ENCODE data around the gene SPATA32. TPM values are rescaled to one million over a fixed set of nuclear protein-coding genes. Genes with fewer than 3 reads are reported as not detected.

The SPATA32 gene
- total RNA-seq, 5 donors from 2014 or later (not counting 1 experiment from before 2014, with no cell fraction given): 0.37 to 0.55 (median 0.42) TPM; not detected in 1

GRCh38 chr17:45221081-45222013, 40.5 kb downstream of the SPATA32 start, which contains the start of gene FMNL1:
Gene FMNL1 (plus strand): TSS chr17:45221885. CDS start chr17:45222125, 240 bp downstream.
- Mint-ChIP-seq H3K4me3 (peak within 1 kb of the TSS; percentile 95 to 100 (median 99)), H3K36me3 (peaks cover 18% of the 10 kb centered on the region), H3K27me3 (no peaks in the 10 kb centered on the region), H3K4me1 (peaks cover 50 to 66% (median 57%) of the 10 kb centered on the region in 3 donors), H3K9me3 (no peaks in the 10 kb centered on the region), H3K27ac (peak within 1 kb of the TSS; percentile 99)
- CTCF ChIA-PET: interaction anchor here (0.6 to 4.6 kb wide), 7 partner anchors 10 to 72 kb away, joined by 3 to 117 read pairs (median 6); partner anchors contain the start of gene HEXIM1 (in 1 of the 2)
- peak within 1 kb of the TSS; percentile 100 for H3K27ac ChIP-seq (ENCODE audit: low read length)
- WGBS (ENCODE audit: insufficient coverage): under 1% methylated on average over 76 of the region's 98 CpGs
- peak in 30 of 35 experiments; percentile 40 to 80 (median 56) for DNase-seq
- no peaks in the 10 kb centered on the region for H3K9me3 ChIP-seq
- peak within 1 kb of the TSS; percentile 87 to 96 for H3K4me3 ChIP-seq (ENCODE audit: control insufficient read depth in 1 of 2, extremely low read depth in 1 of 2, low read length in 1 of 2)
- POLR2A ChIA-PET: interaction anchor here (0.6 to 0.7 kb wide), 4 partner anchors 79 to 354 kb away, joined by 3 to 9 read pairs (median 8); no protein-coding TSS in a partner anchor
- H3K4me1 ChIP-seq (ENCODE audit: control insufficient read depth in 1 of 2, extremely low read depth in 1 of 2, insufficient read depth in 2 of 2, low read length in 2 of 2): peaks cover 22 to 64% of the 10 kb centered on the region in 2 experiments
- ATAC-seq (replicated peaks in 1 of 4): peak in 3 of 4 experiments; percentile 13 to 28 (median 19)
- H3K36me3 ChIP-seq (ENCODE audit: control insufficient read depth in 2 of 2, extremely low read depth in 1 of 2, insufficient read depth in 1 of 2, low read length in 1 of 2): peaks cover 8 to 24% of the 10 kb centered on the region in 2 donors
- no peaks in the 10 kb centered on the region for H3K27me3 ChIP-seq (replicated peaks in 1 of 2; ENCODE audit: control insufficient read depth in 2 of 2, extremely low read depth in 1 of 2, insufficient read depth in 2 of 2, low read length in 1 of 2)

GRCh38 chr17:45220079-45220478, 41.8 kb downstream of the SPATA32 start:
- ATAC-seq (replicated peaks in 1 of 4) (no peak), DNase-seq (no peak)
- Mint-ChIP-seq H3K36me3 (peaks cover 24% of the 10 kb centered on the region), H3K4me3 (peak overlapping the region; percentile 84 to 88 (median 85)), H3K9me3 (no peaks in the 10 kb centered on the region), H3K27me3 (no peaks in the 10 kb centered on the region), H3K27ac (peak overlapping the region; percentile 76 to 83), H3K4me1 (peaks cover 43 to 53% (median 50%) of the 10 kb centered on the region in 3 donors)
- Histone ChIP-seq H3K27ac (ENCODE audit: low read length) (peak overlapping the region; percentile 76), H3K4me3 (ENCODE audit: control insufficient read depth in 1 of 2, extremely low read depth in 1 of 2, low read length in 1 of 2) (peak overlapping the region; percentile 77 to 96), H3K9me3 (no peaks in the 10 kb centered on the region), H3K27me3 (replicated peaks in 1 of 2; ENCODE audit: control insufficient read depth in 2 of 2, extremely low read depth in 1 of 2, insufficient read depth in 2 of 2, low read length in 1 of 2) (no peaks in the 10 kb centered on the region), H3K36me3 (ENCODE audit: control insufficient read depth in 2 of 2, extremely low read depth in 1 of 2, insufficient read depth in 1 of 2, low read length in 1 of 2) (peaks cover 8 to 30% of the 10 kb centered on the region in 2 donors), H3K4me1 (ENCODE audit: control insufficient read depth in 1 of 2, extremely low read depth in 1 of 2, insufficient read depth in 2 of 2, low read length in 2 of 2) (peaks cover 22 to 52% of the 10 kb centered on the region in 2 experiments)
- CTCF ChIA-PET: interaction anchor here (0.6 to 4.6 kb wide), 12 partner anchors 11 to 165 kb away, joined by 3 to 117 read pairs (median 9); partner anchors contain the start of gene ACBD4 (in 1 of the 2)
- POLR2A ChIA-PET: no interaction called here
- 33% methylated on average over 2 of the region's 3 CpGs for WGBS (ENCODE audit: insufficient coverage)

GRCh38 chr17:45218895-45219661, 42.8 kb downstream of the SPATA32 start:
- Mint-ChIP-seq H3K9me3 (no peaks in the 10 kb centered on the region), H3K4me1 (peaks cover 36 to 48% (median 44%) of the 10 kb centered on the region in 3 donors), H3K27ac (peak overlapping the region; percentile 76 to 83), H3K36me3 (peaks cover 24% of the 10 kb centered on the region), H3K4me3 (peak overlapping the region; percentile 84 to 88 (median 85)), H3K27me3 (no peaks in the 10 kb centered on the region)
- peak overlapping the region; percentile 18 for H3K27ac ChIP-seq (ENCODE audit: low read length)
- ATAC-seq (replicated peaks in 1 of 4) (peak in 3 of 4 experiments; percentile 15 to 32 (median 32)), DNase-seq (peak in 34 of 35 experiments; percentile 55 to 92 (median 81))
- H3K9me3 ChIP-seq: no peaks in the 10 kb centered on the region
- H3K4me3 ChIP-seq (ENCODE audit: control insufficient read depth in 1 of 2, extremely low read depth in 1 of 2, low read length in 1 of 2): no peak overlapping the region
- ChIA-PET CTCF (interaction anchor here (0.6 to 4.6 kb wide), 18 partner anchors 9 to 166 kb away, joined by 3 to 117 read pairs (median 7); partner anchors contain the start of genes ACBD4 (in 1 of the 2), HEXIM2 (in 1 of the 2) and MAP3K14 (in 1 of the 2)), POLR2A (no interaction called here)
- H3K4me1 ChIP-seq (ENCODE audit: control insufficient read depth in 1 of 2, extremely low read depth in 1 of 2, insufficient read depth in 2 of 2, low read length in 2 of 2): peaks cover 17 to 42% of the 10 kb centered on the region in 2 experiments
- 12% methylated on average over 8 of the region's 12 CpGs for WGBS (ENCODE audit: insufficient coverage)
- peaks cover 10 to 33% of the 10 kb centered on the region in 2 donors for H3K36me3 ChIP-seq (ENCODE audit: control insufficient read depth in 2 of 2, extremely low read depth in 1 of 2, insufficient read depth in 1 of 2, low read length in 1 of 2)
- H3K27me3 ChIP-seq (replicated peaks in 1 of 2; ENCODE audit: control insufficient read depth in 2 of 2, extremely low read depth in 1 of 2, insufficient read depth in 2 of 2, low read length in 1 of 2): no peaks in the 10 kb centered on the region

Other genes starting within 250 kb of the SPATA32 start
- gene DCAKD, start 210.5 kb downstream of the SPATA32 start, total RNA-seq: 10 to 100 TPM; 18.7 to 40.7 (median 29.7) TPM
- gene NMT1, start 200.8 kb downstream of the SPATA32 start, total RNA-seq: 100 to 1,000 TPM in 3 of 5 donors, 10 to 100 TPM in 2; 79.5 to 139 (median 125) TPM
- gene PLCD3, start 129.6 kb downstream of the SPATA32 start, total RNA-seq: 1 to 10 TPM; 3.1 to 9.9 (median 4.8) TPM
- 10 to 100 TPM; 28.4 to 48.5 (median 38.9) TPM for gene ACBD4, start 126.4 kb downstream of the SPATA32 start, total RNA-seq
- gene HEXIM1, start 113.6 kb downstream of the SPATA32 start, total RNA-seq: 10 to 100 TPM; 32.3 to 55.9 (median 34.5) TPM
- 1 to 10 TPM; 2.0 to 5.8 (median 3.3) TPM for gene HEXIM2, start 100.2 kb downstream of the SPATA32 start, total RNA-seq
- 100 to 1,000 TPM; 362 to 473 (median 457) TPM for gene FMNL1, start 40.2 kb downstream of the SPATA32 start, total RNA-seq
- 10 to 100 TPM; 34.4 to 49.8 (median 42.8) TPM for gene MAP3K14, start 54.9 kb upstream of the SPATA32 start, total RNA-seq
- gene ARHGAP27, start 170.8 kb upstream of the SPATA32 start, total RNA-seq: 100 to 1,000 TPM in 3 of 5 donors, 10 to 100 TPM in 2; 56.4 to 120 (median 113) TPM
- gene PLEKHM1, start 228.6 kb upstream of the SPATA32 start, total RNA-seq: 100 to 1,000 TPM in 1 of 5 donors, 10 to 100 TPM in 4; 77.8 to 105 (median 79.4) TPM

Measured in T-cell (primary cell).